K562 (cell line): Measurements from ENCODE around the gene BIRC6. TPM values are rescaled to one million over a fixed set of nuclear protein-coding genes. Genes with fewer than 3 reads are reported as not detected.

Source experiments
- CHD1 ChIP-seq: fragments of 200-600 bp; sonication (generic); IDR thresholded peaks from one replicate; pipeline ENCODE4 v1.6.1; 2012; ENCODE audit warnings: mild to moderate bottlenecking, moderate library complexity, low read length, inconsistent platforms
- GTF2F1 ChIP-seq: IDR thresholded peaks from 2 replicates; pipeline ENCODE4 v1.6.1; 2011; ENCODE audit warnings: low read depth, low read length, improper control_type of control experiment
- NCOR1 ChIP-seq: fragments of 450-650 bp; IDR thresholded peaks from 2 replicates; pipeline ENCODE4 v1.6.1; 2016; ENCODE audit warnings: mild to moderate bottlenecking, moderate library complexity
- ZNF384 ChIP-seq: IDR thresholded peaks from 2 replicates; pipeline ENCODE4 v1.6.1; 2012; ENCODE audit warnings: low read depth, low read length, improper control_type of control experiment
- ZNF57 ChIP-seq: fragments of 450-650 bp; formaldehyde crosslinking; IDR thresholded peaks from 2 replicates; pipeline ENCODE4 v1.4.0; 2020; ENCODE audit warnings: mild to moderate bottlenecking, moderate library complexity
- ZNF766 ChIP-seq: fragments of 200-800 bp; sonication (Bioruptor generic); conservative IDR thresholded peaks from 2 replicates; pipeline ENCODE4 v1.6.1; 2016; ENCODE audit warnings: missing genetic modification characterization, missing compliant biosample characterization
- polyA plus RNA-seq, 8 experiments: library from polyadenylated mRNA; depleted of rRNA in 4 of 8; stranded (reverse) in 5 of 8; unstranded in 3 of 8; fragments of >200 nt; fragmentation: Nextera tagmentation in 2 of 8; fragmentation: Illumina TruSeq in 1 of 8; extraction: Ambion mirVana in 2 of 8; extraction: Trizol in 1 of 8; gene quantifications; 2 replicates each; pipeline versions ENCODE4 v1.2.1 to v1.2.3, GENCODE V29; 2011 to 2014; ENCODE audit warnings: inconsistent platforms in 1 of 8, missing spikeins in 1 of 8
- total RNA-seq, 7 experiments: library from RNA; depleted of rRNA in 6 of 7; stranded (reverse); fragments of >200 nt in 6 of 7; fragmentation: Illumina TruSeq in 2 of 7; extraction: Trizol in 2 of 7; gene quantifications; 2 replicates each; pipeline versions ENCODE4 v1.2.1 to v1.2.3, GENCODE V29; 2011 to 2021; ENCODE audit warnings: low replicate concordance in 1 of 7
- TF ChIP-seq, protein P1 (sequence below): fragments of 450-650 bp; IDR thresholded peaks from 2 replicates; pipeline ENCODE4 v1.6.1; 2016; ENCODE audit warnings: mild to moderate bottlenecking, moderate library complexity
- TF ChIP-seq, protein P2 (sequence below): fragments of 450-650 bp; IDR thresholded peaks from 2 replicates; pipeline ENCODE4 v1.6.1; 2016; ENCODE audit warnings: antibody characterized with exemption
- TF ChIP-seq, protein P3 (sequence below): fragments of 450-650 bp; IDR thresholded peaks from 2 replicates; pipeline ENCODE4 v1.6.1; 2016
- TF ChIP-seq, protein P4 (sequence below): fragments of 250-450 bp; sonication (Bioruptor Pico); IDR thresholded peaks from 2 replicates; pipeline ENCODE4 v1.9.0; 2021; ENCODE audit warnings: mild to moderate bottlenecking
- TF ChIP-seq, protein P5 (sequence below): fragments of 250-450 bp; sonication (Bioruptor Pico); IDR thresholded peaks from 2 replicates; pipeline ENCODE4 v1.4.0; 2020; ENCODE audit warnings: mild to moderate bottlenecking, moderate library complexity

BIRC6 gene
- total and polyA plus RNA-seq, 9 of the 15 experiments (the other 6 are each of a cell fraction or from before 2014, with no cell fraction given) = 18.8 to 110 (median 49.8) TPM

DNA sequence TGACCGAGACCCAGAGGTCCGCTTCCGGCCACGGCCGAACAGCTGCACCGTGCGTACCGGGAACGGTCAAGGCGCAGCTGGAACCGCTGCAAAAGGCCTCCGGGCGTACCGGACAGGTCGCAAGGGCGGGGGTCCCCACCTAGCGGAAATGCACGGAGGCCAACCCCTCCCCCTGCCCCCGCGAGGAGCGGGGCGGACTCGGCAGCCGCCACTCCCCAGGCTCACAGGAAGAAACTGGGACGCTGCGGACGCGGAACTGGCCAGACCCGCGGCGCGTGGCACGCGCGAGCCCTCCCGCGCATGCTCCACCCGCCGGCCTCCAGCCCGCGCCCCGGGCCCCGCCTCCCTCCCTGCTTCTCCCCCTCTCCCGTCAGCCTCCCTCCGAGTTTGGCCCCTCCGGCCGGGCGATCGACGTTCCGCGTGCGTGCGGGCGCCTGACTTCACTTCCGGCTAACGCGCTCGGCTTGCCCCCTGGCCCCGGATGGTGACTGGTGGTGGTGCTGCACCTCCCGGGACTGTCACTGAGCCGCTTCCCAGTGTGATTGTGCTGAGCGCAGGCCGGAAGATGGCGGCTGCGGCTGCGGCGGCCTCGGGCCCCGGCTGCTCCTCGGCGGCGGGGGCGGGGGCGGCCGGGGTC, at the start of gene BIRC6 (continued):
- TF ChIP-seq, protein P1, sequence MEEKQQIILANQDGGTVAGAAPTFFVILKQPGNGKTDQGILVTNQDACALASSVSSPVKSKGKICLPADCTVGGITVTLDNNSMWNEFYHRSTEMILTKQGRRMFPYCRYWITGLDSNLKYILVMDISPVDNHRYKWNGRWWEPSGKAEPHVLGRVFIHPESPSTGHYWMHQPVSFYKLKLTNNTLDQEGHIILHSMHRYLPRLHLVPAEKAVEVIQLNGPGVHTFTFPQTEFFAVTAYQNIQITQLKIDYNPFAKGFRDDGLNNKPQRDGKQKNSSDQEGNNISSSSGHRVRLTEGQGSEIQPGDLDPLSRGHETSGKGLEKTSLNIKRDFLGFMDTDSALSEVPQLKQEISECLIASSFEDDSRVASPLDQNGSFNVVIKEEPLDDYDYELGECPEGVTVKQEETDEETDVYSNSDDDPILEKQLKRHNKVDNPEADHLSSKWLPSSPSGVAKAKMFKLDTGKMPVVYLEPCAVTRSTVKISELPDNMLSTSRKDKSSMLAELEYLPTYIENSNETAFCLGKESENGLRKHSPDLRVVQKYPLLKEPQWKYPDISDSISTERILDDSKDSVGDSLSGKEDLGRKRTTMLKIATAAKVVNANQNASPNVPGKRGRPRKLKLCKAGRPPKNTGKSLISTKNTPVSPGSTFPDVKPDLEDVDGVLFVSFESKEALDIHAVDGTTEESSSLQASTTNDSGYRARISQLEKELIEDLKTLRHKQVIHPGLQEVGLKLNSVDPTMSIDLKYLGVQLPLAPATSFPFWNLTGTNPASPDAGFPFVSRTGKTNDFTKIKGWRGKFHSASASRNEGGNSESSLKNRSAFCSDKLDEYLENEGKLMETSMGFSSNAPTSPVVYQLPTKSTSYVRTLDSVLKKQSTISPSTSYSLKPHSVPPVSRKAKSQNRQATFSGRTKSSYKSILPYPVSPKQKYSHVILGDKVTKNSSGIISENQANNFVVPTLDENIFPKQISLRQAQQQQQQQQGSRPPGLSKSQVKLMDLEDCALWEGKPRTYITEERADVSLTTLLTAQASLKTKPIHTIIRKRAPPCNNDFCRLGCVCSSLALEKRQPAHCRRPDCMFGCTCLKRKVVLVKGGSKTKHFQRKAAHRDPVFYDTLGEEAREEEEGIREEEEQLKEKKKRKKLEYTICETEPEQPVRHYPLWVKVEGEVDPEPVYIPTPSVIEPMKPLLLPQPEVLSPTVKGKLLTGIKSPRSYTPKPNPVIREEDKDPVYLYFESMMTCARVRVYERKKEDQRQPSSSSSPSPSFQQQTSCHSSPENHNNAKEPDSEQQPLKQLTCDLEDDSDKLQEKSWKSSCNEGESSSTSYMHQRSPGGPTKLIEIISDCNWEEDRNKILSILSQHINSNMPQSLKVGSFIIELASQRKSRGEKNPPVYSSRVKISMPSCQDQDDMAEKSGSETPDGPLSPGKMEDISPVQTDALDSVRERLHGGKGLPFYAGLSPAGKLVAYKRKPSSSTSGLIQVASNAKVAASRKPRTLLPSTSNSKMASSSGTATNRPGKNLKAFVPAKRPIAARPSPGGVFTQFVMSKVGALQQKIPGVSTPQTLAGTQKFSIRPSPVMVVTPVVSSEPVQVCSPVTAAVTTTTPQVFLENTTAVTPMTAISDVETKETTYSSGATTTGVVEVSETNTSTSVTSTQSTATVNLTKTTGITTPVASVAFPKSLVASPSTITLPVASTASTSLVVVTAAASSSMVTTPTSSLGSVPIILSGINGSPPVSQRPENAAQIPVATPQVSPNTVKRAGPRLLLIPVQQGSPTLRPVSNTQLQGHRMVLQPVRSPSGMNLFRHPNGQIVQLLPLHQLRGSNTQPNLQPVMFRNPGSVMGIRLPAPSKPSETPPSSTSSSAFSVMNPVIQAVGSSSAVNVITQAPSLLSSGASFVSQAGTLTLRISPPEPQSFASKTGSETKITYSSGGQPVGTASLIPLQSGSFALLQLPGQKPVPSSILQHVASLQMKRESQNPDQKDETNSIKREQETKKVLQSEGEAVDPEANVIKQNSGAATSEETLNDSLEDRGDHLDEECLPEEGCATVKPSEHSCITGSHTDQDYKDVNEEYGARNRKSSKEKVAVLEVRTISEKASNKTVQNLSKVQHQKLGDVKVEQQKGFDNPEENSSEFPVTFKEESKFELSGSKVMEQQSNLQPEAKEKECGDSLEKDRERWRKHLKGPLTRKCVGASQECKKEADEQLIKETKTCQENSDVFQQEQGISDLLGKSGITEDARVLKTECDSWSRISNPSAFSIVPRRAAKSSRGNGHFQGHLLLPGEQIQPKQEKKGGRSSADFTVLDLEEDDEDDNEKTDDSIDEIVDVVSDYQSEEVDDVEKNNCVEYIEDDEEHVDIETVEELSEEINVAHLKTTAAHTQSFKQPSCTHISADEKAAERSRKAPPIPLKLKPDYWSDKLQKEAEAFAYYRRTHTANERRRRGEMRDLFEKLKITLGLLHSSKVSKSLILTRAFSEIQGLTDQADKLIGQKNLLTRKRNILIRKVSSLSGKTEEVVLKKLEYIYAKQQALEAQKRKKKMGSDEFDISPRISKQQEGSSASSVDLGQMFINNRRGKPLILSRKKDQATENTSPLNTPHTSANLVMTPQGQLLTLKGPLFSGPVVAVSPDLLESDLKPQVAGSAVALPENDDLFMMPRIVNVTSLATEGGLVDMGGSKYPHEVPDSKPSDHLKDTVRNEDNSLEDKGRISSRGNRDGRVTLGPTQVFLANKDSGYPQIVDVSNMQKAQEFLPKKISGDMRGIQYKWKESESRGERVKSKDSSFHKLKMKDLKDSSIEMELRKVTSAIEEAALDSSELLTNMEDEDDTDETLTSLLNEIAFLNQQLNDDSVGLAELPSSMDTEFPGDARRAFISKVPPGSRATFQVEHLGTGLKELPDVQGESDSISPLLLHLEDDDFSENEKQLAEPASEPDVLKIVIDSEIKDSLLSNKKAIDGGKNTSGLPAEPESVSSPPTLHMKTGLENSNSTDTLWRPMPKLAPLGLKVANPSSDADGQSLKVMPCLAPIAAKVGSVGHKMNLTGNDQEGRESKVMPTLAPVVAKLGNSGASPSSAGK = 0 out of 2 replicates have a peak, but pooled peaks have one; percentile 30
- TF ChIP-seq, protein P2, sequence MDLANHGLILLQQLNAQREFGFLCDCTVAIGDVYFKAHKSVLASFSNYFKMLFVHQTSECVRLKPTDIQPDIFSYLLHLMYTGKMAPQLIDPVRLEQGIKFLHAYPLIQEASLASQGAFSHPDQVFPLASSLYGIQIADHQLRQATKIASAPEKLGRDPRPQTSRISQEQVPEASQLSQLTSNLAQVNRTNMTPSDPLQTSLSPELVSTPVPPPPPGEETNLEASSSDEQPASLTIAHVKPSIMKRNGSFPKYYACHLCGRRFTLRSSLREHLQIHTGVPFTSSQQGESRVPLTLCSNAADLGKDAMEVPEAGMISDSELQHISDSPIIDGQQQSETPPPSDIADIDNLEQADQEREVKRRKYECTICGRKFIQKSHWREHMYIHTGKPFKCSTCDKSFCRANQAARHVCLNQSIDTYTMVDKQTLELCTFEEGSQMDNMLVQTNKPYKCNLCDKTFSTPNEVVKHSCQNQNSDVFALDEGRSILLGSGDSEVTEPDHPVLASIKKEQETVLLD = peak; percentile 79; the same call in 1 of the 2 replicates
- TF ChIP-seq, protein P3, sequence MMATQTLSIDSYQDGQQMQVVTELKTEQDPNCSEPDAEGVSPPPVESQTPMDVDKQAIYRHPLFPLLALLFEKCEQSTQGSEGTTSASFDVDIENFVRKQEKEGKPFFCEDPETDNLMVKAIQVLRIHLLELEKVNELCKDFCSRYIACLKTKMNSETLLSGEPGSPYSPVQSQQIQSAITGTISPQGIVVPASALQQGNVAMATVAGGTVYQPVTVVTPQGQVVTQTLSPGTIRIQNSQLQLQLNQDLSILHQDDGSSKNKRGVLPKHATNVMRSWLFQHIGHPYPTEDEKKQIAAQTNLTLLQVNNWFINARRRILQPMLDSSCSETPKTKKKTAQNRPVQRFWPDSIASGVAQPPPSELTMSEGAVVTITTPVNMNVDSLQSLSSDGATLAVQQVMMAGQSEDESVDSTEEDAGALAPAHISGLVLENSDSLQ = peak; percentile 71
- peak; percentile 57; the same call in 1 of the 2 replicates for TF ChIP-seq ZNF766 (CRISPR knock-in tag)
- TF ChIP-seq, protein P4, sequence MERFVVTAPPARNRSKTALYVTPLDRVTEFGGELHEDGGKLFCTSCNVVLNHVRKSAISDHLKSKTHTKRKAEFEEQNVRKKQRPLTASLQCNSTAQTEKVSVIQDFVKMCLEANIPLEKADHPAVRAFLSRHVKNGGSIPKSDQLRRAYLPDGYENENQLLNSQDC (CRISPR knock-in tag) = no peak
- TF ChIP-seq, protein P5, sequence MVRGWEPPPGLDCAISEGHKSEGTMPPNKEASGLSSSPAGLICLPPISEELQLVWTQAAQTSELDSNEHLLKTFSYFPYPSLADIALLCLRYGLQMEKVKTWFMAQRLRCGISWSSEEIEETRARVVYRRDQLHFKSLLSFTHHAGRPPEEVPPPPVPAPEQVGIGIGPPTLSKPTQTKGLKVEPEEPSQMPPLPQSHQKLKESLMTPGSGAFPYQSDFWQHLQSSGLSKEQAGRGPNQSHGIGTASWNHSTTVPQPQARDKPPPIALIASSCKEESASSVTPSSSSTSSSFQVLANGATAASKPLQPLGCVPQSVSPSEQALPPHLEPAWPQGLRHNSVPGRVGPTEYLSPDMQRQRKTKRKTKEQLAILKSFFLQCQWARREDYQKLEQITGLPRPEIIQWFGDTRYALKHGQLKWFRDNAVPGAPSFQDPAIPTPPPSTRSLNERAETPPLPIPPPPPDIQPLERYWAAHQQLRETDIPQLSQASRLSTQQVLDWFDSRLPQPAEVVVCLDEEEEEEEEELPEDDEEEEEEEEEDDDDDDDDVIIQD (CRISPR knock-in tag) = no peak
- no peak for TF ChIP-seq ZNF57
- peak; percentile 82 for TF ChIP-seq GTF2F1
- TF ChIP-seq NCOR1 = no peak; the same call in none of the 2 replicates
- TF ChIP-seq CHD1 = no peak
- TF ChIP-seq ZNF384 = peak; percentile 56
